HL-60 (cell line): ENCODE results near the gene CHCHD6.

Experiments used
- CTCF ChIP-seq: IDR thresholded peaks from one replicate; pipeline ENCODE4 v1.5.1; 2011; ENCODE audit warnings: low read length, control low read depth, inconsistent platforms; ENCODE audit not compliant: insufficient read depth
- POLR2AphosphoS5 ChIP-seq: IDR thresholded peaks from 2 replicates; pipeline ENCODE4 v1.6.1; 2012; ENCODE audit warnings: low read depth

- TF ChIP-seq CTCF (no peak), POLR2AphosphoS5 (no peak)
Observed at GRCh38 chr3:126935756-126936509, 231.9 kb downstream of the CHCHD6 start.
